Ovary (tissue), 9 donors: ENCODE measurements around the gene CAMSAP1. TPM values are rescaled to one million over a fixed set of nuclear protein-coding genes. Genes with fewer than 3 reads are reported as not detected.

Experiments used
- DNase-seq, 5 donors: peaks; one replicate each; pipeline ENCODE4 v3.0.0-alpha.2; 2019 to 2020
- H3K27ac ChIP-seq, 2 donors: fragments of 200-600 bp; one replicate each; pipeline versions ENCODE4 v1.5.1 to v1.8.0; 2019 to 2022
- H3K27me3 ChIP-seq: fragments of 200-600 bp; one replicate; pipeline ENCODE4 v1.8.0; 2022
- H3K36me3 ChIP-seq: fragments of 200-600 bp; sonication (generic); one replicate; pipeline ENCODE4 v1.5.1; 2019
- H3K4me1 ChIP-seq: one replicate; pipeline ENCODE4 v1.8.1; 2013; ENCODE audit warnings: mild to moderate bottlenecking, moderate library complexity; ENCODE audit not compliant: insufficient read depth
- H3K4me3 ChIP-seq: fragments of 200-600 bp; sonication (generic); one replicate; pipeline ENCODE4 v1.5.1; 2017
- H3K9me3 ChIP-seq, 2 donors: fragments of 200-600 bp in 1 of 2; sonication (generic) in 1 of 2; one replicate each; pipeline versions ENCODE4 v1.5.1 to v1.8.1; 2013 to 2019; ENCODE audit warnings: mild to moderate bottlenecking in 1 of 2, moderate library complexity in 1 of 2
- CTCF ChIP-seq, 3 donors: fragments of 450-650 bp in 2 of 3; fragments of 200-600 bp in 1 of 3; IDR thresholded peaks; one replicate each; pipeline versions ENCODE4 v1.5.1 to v1.8.0; 2016 to 2022; ENCODE audit warnings: antibody characterized with exemption in 3 of 3, mild to moderate bottlenecking in 1 of 3
- EP300 ChIP-seq: sonication (generic); formaldehyde crosslinking; IDR thresholded peaks from one replicate; pipeline ENCODE4 v1.6.1; 2017; ENCODE audit warnings: antibody characterized with exemption
- POLR2A ChIP-seq: fragments of 450-650 bp; IDR thresholded peaks from one replicate; pipeline ENCODE4 v1.6.1; 2017; ENCODE audit warnings: antibody characterized with exemption, mild to moderate bottlenecking, moderate library complexity
- WGBS, 3 donors: extraction: QIAGEN DNeasy Blood & Tissue Kit in 1 of 3; methylation state at CpG; one replicate each; pipeline versions ENCODE4 v1.1.5 to v1.1.7; 2013 to 2017; 5-methylcytosine and 5-hydroxymethylcytosine counted together
- intact Hi-C, 4 donors: fragments of 100-400 bp; cut with DNase I; formaldehyde crosslinking; loops; one replicate each; pipeline versions ENCODE4 v1.11.0 to v1.15.1; 2022 to 2023
- polyA plus RNA-seq, 2 donors: library from polyadenylated mRNA; stranded (reverse); fragments of 200-250 nt in 1 of 2; fragments of 350-450 nt in 1 of 2; fragmentation: Illumina TruSeq in 1 of 2; extraction: RNeasy Lipid Tissue Mini Kit (QIAGEN cat#74804) in 1 of 2; gene quantifications; one replicate each; pipeline ENCODE4 v1.2.3, GENCODE V29; 2013 to 2014
- total RNA-seq, 7 donors: library from RNA; depleted of rRNA in 2 of 7; stranded (reverse); fragments of >200 nt in 2 of 7; fragmentation: NEBNext Ultra II Directional in 3 of 7; extraction: Animal tissue kit (Norgen Biotek cat#: 25700) in 3 of 7; gene quantifications; one replicate each; pipeline versions ENCODE4 v1.1.0 to v1.2.4, GENCODE V29; 2016 to 2023
- donor health status: DM: no; HTN: no; CAD: no; lungs with moderate emphysema.
- donor health status: DM: no; HTN: no; CAD: no.
- donor health status: Bipolar disorder and iron deficiency.
- donor health status: DM: yes; HTN: yes; CAD: no.
- donor health status: DM: no; HTN: no; CAD: no.
- donor health status: DM: yes; HTN: yes; CAD: no.

CAMSAP1 gene
- total and polyA plus RNA-seq, 9 donors, result 9.4 to 62.6 (median 38.0) TPM

- H3K9me3 ChIP-seq, result no peaks in the 10 kb centered on the region
- no peak overlapping the region for H3K27ac ChIP-seq
- TF ChIP-seq CTCF (IDR thresholded peaks at IDR 0.05) (peak in 2 of 3 donors; percentile 37 to 56), EP300 (no peak), POLR2A (no peak)
- H3K4me1 ChIP-seq, result peaks cover 2% of the 10 kb centered on the region
- no peak overlapping the region for H3K4me3 ChIP-seq
- WGBS, 3 donors, result 34 to 38% (median 37%) methylated on average over 8 of the region's 8 CpGs
- H3K27me3 ChIP-seq, result no peaks in the 10 kb centered on the region
- H3K36me3 ChIP-seq, result no peaks in the 10 kb centered on the region
- intact Hi-C loops, result loop anchor here in 3 of 4 donors (5.0 to 10.0 kb wide), 4 partner anchors 90 to 260 kb away; partner anchors contain the start of gene UBAC1 (in 1 of the 3)
- peak; percentile 42 to 75 (median 71) for DNase-seq
Observed at GRCh38 chr9:135864447-135865049, 42.8 kb downstream of the CAMSAP1 start.

GRCh38 chr9:135862809-135863208 is 44.5 kb downstream of the CAMSAP1 start:
- no peak overlapping the region for H3K27ac ChIP-seq
- H3K4me3 ChIP-seq, result no peak overlapping the region
- no peaks in the 10 kb centered on the region for H3K27me3 ChIP-seq
- intact Hi-C loops, result loop anchor here in 3 of 4 donors (10.0 kb wide), 3 partner anchors 92 to 262 kb away; partner anchors contain the start of gene UBAC1 (in 1 of the 3)
- peaks cover 2% of the 10 kb centered on the region for H3K4me1 ChIP-seq
- TF ChIP-seq EP300 (no peak), CTCF (IDR thresholded peaks at IDR 0.05) (no peak), POLR2A (no peak)
- 92 to 95% (median 92%) methylated on average over 8 of the region's 8 CpGs for WGBS, 3 donors
- no peak for DNase-seq
- no peaks in the 10 kb centered on the region for H3K36me3 ChIP-seq
- no peaks in the 10 kb centered on the region for H3K9me3 ChIP-seq

DNA sequence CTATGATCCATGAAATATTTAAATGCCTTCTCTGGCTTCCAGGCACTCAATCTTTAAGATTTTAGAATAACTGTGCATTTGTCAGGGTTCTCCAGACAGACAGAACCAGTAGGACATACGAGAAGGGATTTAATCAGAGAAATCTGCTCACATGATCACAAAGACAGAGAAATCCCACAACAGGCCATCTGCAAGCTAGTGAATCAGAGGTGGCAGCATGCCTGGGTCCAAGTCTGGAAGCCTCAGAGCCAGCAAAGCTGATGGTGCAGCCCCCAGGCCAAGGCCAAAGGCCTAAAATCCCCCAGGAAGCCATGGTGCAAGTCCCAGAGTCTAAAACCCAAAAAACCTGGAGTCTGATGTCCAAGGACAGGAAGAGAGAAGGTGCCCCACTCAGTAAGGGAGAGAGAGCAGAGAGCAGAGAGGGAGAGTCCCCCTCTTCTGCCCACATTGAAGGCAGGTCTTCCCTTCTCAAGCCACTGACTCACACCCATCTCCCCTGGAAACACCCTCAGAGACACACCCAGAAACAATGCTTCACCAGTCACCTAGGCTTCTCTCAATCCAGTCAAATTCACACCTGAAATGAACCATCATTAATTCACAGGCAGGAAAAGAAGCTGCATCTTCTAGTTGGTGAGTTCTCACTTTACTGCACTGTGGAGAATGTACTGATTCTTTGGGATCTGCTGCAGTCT is 48.7 kb downstream of the CAMSAP1 start:
- Histone ChIP-seq H3K4me1 (peaks cover 2% of the 10 kb centered on the region), H3K27ac (no peak overlapping the region), H3K27me3 (no peaks in the 10 kb centered on the region), H3K9me3 (no peaks in the 10 kb centered on the region), H3K36me3 (no peaks in the 10 kb centered on the region), H3K4me3 (no peak overlapping the region)
- 81 to 91% (median 88%) methylated on average over 1 of the region's 1 CpG for WGBS, 3 donors
- DNase-seq, result no peak
- intact Hi-C loops, result no loop called here
- TF ChIP-seq EP300 (no peak), POLR2A (no peak), CTCF (IDR thresholded peaks at IDR 0.05) (no peak)

- H3K4me1 ChIP-seq, result peaks cover 2% of the 10 kb centered on the region
- H3K9me3 ChIP-seq, result no peaks in the 10 kb centered on the region
- no peak for TF ChIP-seq EP300
- no peak for TF ChIP-seq POLR2A
- TF ChIP-seq CTCF (IDR thresholded peaks at IDR 0.05), result no peak
- no peak for DNase-seq
- H3K36me3 ChIP-seq, result no peaks in the 10 kb centered on the region
- no peak overlapping the region for H3K4me3 ChIP-seq
- intact Hi-C loops, result no loop called here
- no peaks in the 10 kb centered on the region for H3K27me3 ChIP-seq
- H3K27ac ChIP-seq, result no peak overlapping the region
- WGBS, 3 donors, result 86 to 90% (median 89%) methylated on average over 3 of the region's 3 CpGs
Observed at GRCh38 chr9:135857843-135858242, 49.5 kb downstream of the CAMSAP1 start.
